T-helper 2 cell (primary cell): Measurements from ENCODE around the gene OGFOD2.

Experiments
- DNase-seq, 5 experiments: peaks; one replicate each; pipeline versions ENCODE4 v3.0.0 to v3.0.0-alpha.2; 2012 to 2022

OGFOD2 gene

GRCh38 chr12:122951979-122952892 lies 22.8 kb upstream of the OGFOD2 start:
- DNase-seq: peak; percentile 34 to 64 (median 57)

- no peak for DNase-seq
Observed at GRCh38 chr12:122955156-122955555, 19.9 kb upstream of the OGFOD2 start.

GRCh38 chr12:122956035-122956434 lies 19.0 kb upstream of the OGFOD2 start:
- DNase-seq: no peak

- no peak for DNase-seq
Observed at GRCh38 chr12:122958198-122958888, 16.7 kb upstream of the OGFOD2 start.

DNA sequence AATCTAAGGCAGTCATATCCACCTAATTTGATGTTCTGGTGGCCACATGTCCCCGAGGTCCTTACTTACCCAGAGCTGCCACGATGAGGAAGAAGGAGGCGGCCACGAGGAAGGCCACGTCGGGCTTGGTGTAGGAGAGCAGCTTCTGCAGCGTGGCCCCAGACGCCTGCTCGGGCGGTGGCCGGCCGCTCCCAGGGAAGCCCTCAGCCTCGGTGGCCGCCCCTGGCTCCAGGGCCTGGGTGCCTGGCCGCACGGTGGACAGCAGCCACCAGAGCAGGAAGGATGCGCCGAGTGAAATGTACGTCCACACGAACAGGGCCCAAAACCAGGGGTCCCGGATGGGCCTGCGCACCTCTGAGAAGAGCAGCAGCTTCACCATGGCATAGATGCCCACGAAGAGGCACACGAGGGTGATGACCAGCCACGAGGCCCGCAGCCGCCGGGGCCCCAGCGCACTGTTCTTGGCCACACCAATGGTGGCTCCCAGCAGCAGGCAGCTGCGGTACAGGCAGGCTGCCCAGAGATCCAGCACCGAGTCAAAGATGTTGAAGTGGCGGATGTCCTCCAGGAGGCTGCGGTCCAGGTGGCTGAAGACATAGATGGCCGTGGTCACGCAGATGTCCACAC lies 15.4 kb upstream of the OGFOD2 start:
- no peak for DNase-seq

DNA sequence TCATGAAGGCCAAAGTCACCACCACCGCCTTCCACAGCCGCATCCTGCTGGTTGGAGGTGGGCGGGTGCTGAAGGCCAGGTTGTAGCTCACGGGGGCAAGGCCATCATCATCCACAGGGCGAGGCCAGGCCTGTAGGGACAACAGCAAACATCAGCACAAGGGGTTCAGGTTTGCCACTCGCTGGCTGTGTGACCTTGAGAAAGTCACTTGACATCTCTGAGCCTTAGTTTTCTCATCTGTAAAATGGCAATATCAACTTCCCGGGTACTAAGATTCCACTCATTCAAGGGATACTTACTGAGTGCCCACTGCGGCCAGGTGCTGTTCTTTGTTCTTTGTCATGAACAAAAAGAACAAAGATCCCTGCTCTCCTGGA lies 14.9 kb upstream of the OGFOD2 start:
- no peak for DNase-seq

GRCh38 chr12:122961531-122962329 lies 13.3 kb upstream of the OGFOD2 start:
- DNase-seq: no peak

- DNase-seq: no peak
Observed at GRCh38 chr12:122963941-122964265, 11.1 kb upstream of the OGFOD2 start.

GRCh38 chr12:122964439-122965257 lies 10.4 kb upstream of the OGFOD2 start:
- no peak for DNase-seq

- DNase-seq: no peak
Observed at GRCh38 chr12:122965321-122965751, 9.7 kb upstream of the OGFOD2 start.

DNA sequence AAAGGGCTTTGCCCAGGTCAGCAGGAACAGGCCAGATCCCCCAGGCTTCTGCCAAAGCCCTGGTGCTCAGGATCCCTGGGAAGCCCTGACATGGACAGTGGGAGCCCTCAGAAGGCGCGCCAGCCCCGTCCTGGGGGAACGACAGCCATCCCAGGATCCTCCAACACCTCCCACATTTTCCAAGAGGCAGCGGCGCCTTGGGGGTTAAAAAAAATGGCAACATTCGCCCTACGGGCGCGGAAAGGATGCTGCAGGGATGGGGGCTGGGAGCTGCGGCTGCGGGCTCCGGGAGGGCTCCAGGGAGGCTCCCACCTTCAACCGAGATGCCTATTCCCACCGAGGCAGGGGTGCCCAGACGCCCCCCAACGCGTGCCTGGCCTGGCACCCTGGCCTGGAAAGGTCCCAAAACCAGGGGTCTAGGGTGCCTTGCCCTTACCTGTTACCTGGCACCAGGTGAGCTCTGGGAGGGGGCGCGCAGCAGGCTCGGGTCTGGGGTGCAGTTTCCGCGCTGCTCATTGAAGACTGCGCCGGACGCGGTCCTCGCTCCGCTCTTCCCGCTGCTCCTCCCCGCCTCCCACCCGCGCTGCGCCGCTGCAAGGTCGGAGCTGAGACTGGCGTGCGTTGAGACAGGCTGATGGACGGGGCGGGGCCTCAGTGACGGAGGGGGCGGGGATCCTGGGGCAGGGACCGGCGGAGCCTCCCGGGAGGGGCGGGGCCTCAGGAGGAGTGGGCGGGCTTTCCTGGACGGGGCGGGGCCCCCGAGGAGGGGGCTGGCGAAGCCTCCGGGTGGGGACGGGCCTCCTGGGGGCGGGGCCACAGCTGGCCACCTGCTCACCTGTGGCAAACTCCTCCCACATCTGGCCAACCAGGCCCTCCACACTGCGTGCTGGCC lies 8.9 kb upstream of the OGFOD2 start, which contains the start of gene ABCB9:
TSS of gene ABCB9 (minus strand) at position 613 of the 892 bp plus-strand sequence. CDS start 6,228 bp downstream, outside the sequence.
- peak; percentile 81 to 97 (median 92) for DNase-seq

- no peak for DNase-seq
Observed at GRCh38 chr12:122966743-122967550, 8.1 kb upstream of the OGFOD2 start.

DNA sequence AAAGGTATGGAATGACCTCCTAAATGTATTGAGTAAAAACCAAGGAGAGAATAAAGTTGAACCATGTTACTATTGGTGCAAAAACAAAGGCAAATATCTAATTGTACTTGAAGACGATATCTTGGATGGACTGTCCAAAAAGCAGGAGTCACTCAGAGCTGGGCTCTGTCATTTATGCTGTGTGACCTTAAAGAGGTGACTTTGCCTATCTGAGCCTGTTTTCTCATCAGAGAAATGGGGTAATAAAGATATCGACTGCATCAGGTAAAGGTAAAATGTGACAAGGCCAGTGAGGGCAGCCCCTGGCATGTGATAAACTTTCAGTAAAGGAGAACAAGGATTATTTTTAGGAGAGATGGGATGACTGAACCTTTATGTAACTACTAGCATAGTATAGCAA lies 6.9 kb upstream of the OGFOD2 start:
- no peak for DNase-seq

DNA sequence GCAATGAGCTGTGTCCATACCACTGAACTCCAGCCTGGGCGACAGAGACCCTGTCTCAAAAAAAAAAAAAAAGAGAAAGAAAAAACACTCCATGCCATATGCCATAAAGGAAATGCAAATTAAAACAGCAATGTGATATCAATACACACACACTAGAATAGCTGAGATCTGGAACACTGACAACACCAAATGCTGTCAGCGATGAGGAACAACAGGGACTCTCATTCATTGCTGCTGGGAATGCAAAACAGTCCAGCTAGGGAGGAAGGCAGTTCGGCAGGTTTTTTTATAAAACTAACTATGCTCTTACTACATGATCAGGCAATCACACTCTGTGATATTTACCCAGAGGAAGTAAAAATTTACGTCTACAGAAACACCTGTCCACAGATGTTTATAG lies 5.4 kb upstream of the OGFOD2 start:
- DNase-seq: no peak

DNA sequence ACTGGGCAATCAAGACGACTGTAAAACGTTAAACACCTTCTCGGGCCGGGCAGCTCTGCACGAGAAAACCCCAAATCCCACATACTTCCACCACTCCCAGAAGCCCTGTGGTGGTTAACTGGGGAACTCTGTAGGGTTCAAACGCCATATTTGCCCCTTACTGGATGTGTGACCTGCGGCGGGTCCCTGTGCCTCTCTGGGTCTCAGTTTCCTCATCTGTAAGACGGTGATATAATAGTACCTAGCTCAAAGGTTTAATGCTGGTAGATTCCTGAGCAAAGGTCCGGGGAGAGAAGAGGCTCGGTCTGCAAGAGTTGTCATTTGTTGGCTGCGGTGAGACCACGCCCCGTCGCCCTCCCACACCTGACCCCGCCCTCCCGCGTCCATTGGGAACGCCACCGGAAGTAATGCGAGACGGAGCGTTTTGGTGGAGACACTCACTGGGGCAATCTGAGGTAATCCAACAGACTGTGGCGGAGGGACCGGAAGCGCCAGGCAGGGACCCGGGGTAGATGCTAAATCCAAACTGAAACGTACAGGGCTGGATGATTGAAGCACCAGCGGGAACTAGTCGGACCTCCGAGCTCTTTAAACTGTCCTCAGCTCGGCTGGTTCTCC lies 661 bp upstream of the OGFOD2 start:
- peak; percentile 95 to 99 (median 98) for DNase-seq

- DNase-seq: no peak
Observed at GRCh38 chr12:122975790-122976647, 975 bp downstream of the OGFOD2 start.

DNA sequence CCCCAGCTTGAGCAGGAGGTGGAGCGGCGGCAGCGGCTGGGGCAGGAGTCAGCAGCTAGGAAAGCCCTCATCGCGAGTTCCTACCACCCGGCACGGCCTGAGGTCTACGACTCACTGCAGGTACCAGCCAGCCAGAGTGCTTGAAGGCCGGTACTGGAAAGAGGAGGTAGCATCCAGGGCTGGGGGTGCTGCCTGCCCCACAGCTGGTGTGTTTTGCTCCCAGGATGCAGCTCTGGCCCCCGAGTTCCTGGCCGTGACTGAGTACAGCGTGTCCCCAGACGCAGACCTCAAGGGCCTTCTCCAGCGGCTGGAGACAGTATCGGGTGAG lies 1.6 kb downstream of the OGFOD2 start:
- no peak for DNase-seq

DNA sequence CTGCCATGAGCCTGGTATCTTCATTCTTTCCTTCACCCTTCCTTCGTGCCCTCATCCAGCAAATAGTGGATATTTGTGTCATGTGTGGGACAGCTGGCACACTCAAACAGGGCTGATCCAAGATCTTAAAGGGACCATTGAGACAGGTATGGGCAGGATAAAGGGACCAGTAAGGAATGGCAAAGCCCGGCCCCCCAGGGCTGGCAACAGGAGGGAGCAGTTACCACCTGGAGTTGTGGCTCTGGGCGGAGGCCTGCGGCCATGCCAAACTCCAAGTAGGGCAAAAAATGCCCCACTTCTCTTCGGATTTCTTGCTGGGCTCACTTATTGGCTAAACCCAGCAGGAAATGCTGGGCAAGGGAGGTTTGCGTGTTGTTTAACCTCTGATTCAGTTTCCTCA lies 2.1 kb downstream of the OGFOD2 start:
- DNase-seq: no peak
